Stomach (tissue), 4 donors: ENCODE results near the gene STMN1.

ENCODE experiments used
- CTCF ChIP-seq, 7 experiments: fragments of 450-650 bp in 4 of 7; fragments of 200-600 bp in 3 of 7; sonication (generic) in 3 of 7; IDR thresholded peaks; one replicate each; pipeline ENCODE4 v1.5.1; 2016 to 2019; ENCODE audit warnings: antibody characterized with exemption in 7 of 7, control low read depth in 2 of 7, mild to moderate bottlenecking in 1 of 7
- EP300 ChIP-seq: sonication (generic); formaldehyde crosslinking; IDR thresholded peaks from one replicate; pipeline ENCODE4 v1.6.1; 2017; ENCODE audit warnings: antibody characterized with exemption
- POLR2A ChIP-seq, 4 donors: fragments of 450-650 bp; IDR thresholded peaks; one replicate each; pipeline ENCODE4 v1.6.1; 2016; ENCODE audit warnings: antibody characterized with exemption in 4 of 4, control low read depth in 2 of 4, mild to moderate bottlenecking in 1 of 4, moderate library complexity in 1 of 4
- POLR2AphosphoS5 ChIP-seq, 3 donors: sonication (generic); formaldehyde crosslinking; IDR thresholded peaks; one replicate each; pipeline ENCODE4 v1.6.1; 2016; ENCODE audit warnings: antibody characterized with exemption in 3 of 3

GRCh38 chr1:25861316-25862286, 44.6 kb downstream of the STMN1 start:
- TF ChIP-seq CTCF (IDR thresholded peaks at IDR 0.05) (no peak), POLR2AphosphoS5 (IDR thresholded peaks at IDR 0.05) (no peak), POLR2A (IDR thresholded peaks at IDR 0.05) (no peak), EP300 (no peak)
